HEK293T (cell line): ENCODE measurements around the gene MRPL34.

Experiments
- CTBP1 ChIP-seq: fragments of 450-650 bp; IDR thresholded peaks from 2 replicates; pipeline ENCODE4 v1.6.1; 2016; ENCODE audit warnings: borderline replicate concordance
- FOXK2 ChIP-seq: fragments of 450-650 bp; IDR thresholded peaks from 2 replicates; pipeline ENCODE4 v1.6.1; 2016; ENCODE audit warnings: mild to moderate bottlenecking
- LEF1 ChIP-seq: fragments of 450-650 bp; IDR thresholded peaks from 2 replicates; pipeline ENCODE4 v1.6.1; 2017; ENCODE audit warnings: mild to moderate bottlenecking, borderline replicate concordance
- SP1 ChIP-seq: fragments of 450-650 bp; IDR thresholded peaks from 2 replicates; pipeline ENCODE4 v1.6.1; 2017

- no peak for TF ChIP-seq FOXK2
- no peak for TF ChIP-seq CTBP1
- no peak for TF ChIP-seq SP1
- TF ChIP-seq LEF1, result no peak
Observed at GRCh38 chr19:17348700-17349099, 43.0 kb downstream of the MRPL34 start.
